Panc1 (cell line): ENCODE results near the gene FHAD1. TPM values are rescaled to one million over a fixed set of nuclear protein-coding genes. Genes with fewer than 3 reads are reported as not detected.

Experiments
- ATAC-seq: fragments of 200-7000 bp; cut with Tn5 transposase; 2 replicates; pipeline ENCODE4 v1.9.1; 2020; ENCODE audit warnings: mild to moderate bottlenecking, moderate library complexity
- BruUV-seq: library from RNA; stranded (reverse); fragments of 400-500 nt; replicated peaks from 2 replicates; lab custom pipeline; 2021; lab: Mats Ljungman, UMichigan
- CTCF ChIA-PET: fragments of 300-600 bp; sonication (Branson Sonifier 250); formaldehyde crosslinking; loops from one replicate; lab custom pipeline; 2022; ENCODE audit warnings: antibody characterized with exemption; lab: Charles Lee
- POLR2A ChIA-PET: fragments of 300-600 bp; sonication (Branson Sonifier 250); formaldehyde crosslinking; loops from one replicate; lab custom pipeline; 2022; ENCODE audit warnings: antibody characterized with exemption; lab: Charles Lee
- DNase-seq: peaks from one replicate; pipeline ENCODE4 v3.0.0-alpha.2; 2010; ENCODE audit warnings: low read depth, low spot score
- H3K27ac ChIP-seq: 2 replicates; pipeline ENCODE4 v1.5.1; 2011; ENCODE audit warnings: mild to moderate bottlenecking, low read length, inconsistent platforms
- H3K27me3 ChIP-seq: fragments of 200-500 bp; sonication (Bioruptor generic); 2 replicates; pipeline ENCODE4 v1.6.0; 2014; ENCODE audit warnings: low read length, inconsistent platforms; ENCODE audit not compliant: control insufficient read depth, insufficient read depth
- H3K36me3 ChIP-seq: fragments of 200-500 bp; sonication (Bioruptor generic); 2 replicates; pipeline ENCODE4 v1.5.1; 2014; ENCODE audit warnings: inconsistent platforms, mild to moderate bottlenecking, low read length, moderate library complexity; ENCODE audit not compliant: control insufficient read depth, insufficient read depth
- H3K4me1 ChIP-seq: 2 replicates; pipeline ENCODE4 v1.5.1; 2011; ENCODE audit warnings: inconsistent platforms, mild to moderate bottlenecking, low read length, moderate library complexity; ENCODE audit not compliant: control insufficient read depth, insufficient read depth
- H3K4me3 ChIP-seq, 2 experiments: 2 replicates each; pipeline ENCODE4 v1.5.1; 2011 to 2012; ENCODE audit warnings: low read depth in 2 of 2, low read length in 2 of 2, mild to moderate bottlenecking in 2 of 2, inconsistent platforms in 1 of 2, moderate library complexity in 1 of 2
- H3K9me3 ChIP-seq: fragments of 200-500 bp; sonication (Bioruptor generic); 2 replicates; pipeline ENCODE4 v1.5.1; 2014; ENCODE audit warnings: low read depth, mild to moderate bottlenecking, inconsistent platforms, low read length, moderate library complexity; ENCODE audit not compliant: control insufficient read depth, insufficient read depth
- CTCF ChIP-seq: fragments of 450-650 bp; IDR thresholded peaks from 2 replicates; pipeline ENCODE4 v1.5.1; 2017; ENCODE audit warnings: mild to moderate bottlenecking
- POLR2AphosphoS5 ChIP-seq: IDR thresholded peaks from 2 replicates; pipeline ENCODE4 v1.6.1; 2012; ENCODE audit warnings: mild to moderate bottlenecking, low read depth, low read length, moderate library complexity
- REST ChIP-seq, 2 experiments: IDR thresholded peaks; 2 replicates each; pipeline ENCODE4 v1.6.1; 2011 to 2012; ENCODE audit warnings: low read depth in 2 of 2, control low read depth in 1 of 2, low read length in 1 of 2, mild to moderate bottlenecking in 1 of 2, moderate library complexity in 1 of 2; ENCODE audit not compliant: insufficient read depth in 1 of 2
- SIN3A ChIP-seq: IDR thresholded peaks from 2 replicates; pipeline ENCODE4 v1.6.1; 2012; ENCODE audit warnings: low read depth, mild to moderate bottlenecking, low read length, moderate library complexity, borderline replicate concordance; ENCODE audit not compliant: insufficient read depth
- TCF7L2 ChIP-seq: IDR thresholded peaks from 2 replicates; pipeline ENCODE4 v1.6.1; 2011; ENCODE audit warnings: mild to moderate bottlenecking, low read depth, low read length, inconsistent platforms
- in situ Hi-C: cut with HindIII; loops from 2 replicates; pipeline ENCODE4 v1.10.0; 2016; ENCODE audit warnings: low sequenced_read_pairs, low pct_unique_long_range_greater_than_20kb
- intact Hi-C: fragments of 100-400 bp; cut with micrococcal nuclease; formaldehyde crosslinking; loops from one replicate; pipeline ENCODE4 v1.10.0; 2022; ENCODE audit not compliant: unreplicated experiment
- total RNA-seq: library from RNA; stranded (reverse); gene quantifications from one replicate; pipeline ENCODE4 v1.2.1, GENCODE V29; 2021; ENCODE audit not compliant: unreplicated experiment

FHAD1 gene
- total RNA-seq, 1 experiment from 2014 or later = 0.23 TPM

GRCh38 chr1:15320267-15320666 lies 73.2 kb downstream of the FHAD1 start:
- POLR2A ChIA-PET = no interaction called here
- H3K4me3 ChIP-seq = no peak overlapping the region
- intact Hi-C loops = loop anchor here (5.0 kb wide), 1 partner anchor 182 kb away; no protein-coding TSS in a partner anchor
- ATAC-seq = no peak
- CTCF ChIA-PET = no interaction called here
- no TSS peak for BruUV-seq
- H3K4me1 ChIP-seq = 0 out of 2 replicates have a peak, but pooled peaks cover 2% of the 10 kb centered on the region
- H3K27me3 ChIP-seq = no peaks in the 10 kb centered on the region
- no peaks in the 10 kb centered on the region for H3K36me3 ChIP-seq
- TF ChIP-seq CTCF (no peak), POLR2AphosphoS5 (no peak), SIN3A (no peak), REST (IDR thresholded peaks at IDR 0.05; ENCODE audit: insufficient read depth in 1 of 2, low read depth in 2 of 2, low read length in 1 of 2) (no peak)
- in situ Hi-C loops = loop anchor here (5.0 kb wide), 1 partner anchor 72 kb away; no protein-coding TSS in a partner anchor
- DNase-seq = no peak
- H3K9me3 ChIP-seq = peaks cover 6% of the 10 kb centered on the region; the same call in 1 of the 2 replicates
- H3K27ac ChIP-seq = no peak overlapping the region

- H3K27ac ChIP-seq = no peak overlapping the region
- H3K27me3 ChIP-seq = no peaks in the 10 kb centered on the region
- peaks cover 6% of the 10 kb centered on the region; the same call in 1 of the 2 replicates for H3K9me3 ChIP-seq
- H3K36me3 ChIP-seq = no peaks in the 10 kb centered on the region
- POLR2A ChIA-PET = no interaction called here
- DNase-seq (no peak), ATAC-seq (no peak)
- BruUV-seq = no TSS peak
- intact Hi-C loops = loop anchor here (5.0 kb wide), 1 partner anchor 181 kb away; no protein-coding TSS in a partner anchor
- TF ChIP-seq POLR2AphosphoS5 = no peak
- TF ChIP-seq SIN3A = no peak
- TF ChIP-seq REST (IDR thresholded peaks at IDR 0.05; ENCODE audit: insufficient read depth in 1 of 2, low read depth in 2 of 2, low read length in 1 of 2) = no peak
- no peak for TF ChIP-seq TCF7L2
- TF ChIP-seq CTCF = no peak
- H3K4me3 ChIP-seq = no peak overlapping the region
- CTCF ChIA-PET = interaction anchor here (0.6 kb wide), 1 partner anchor 175 kb away, joined by 5 read pairs; no protein-coding TSS in a partner anchor
- 0 out of 2 replicates have a peak, but pooled peaks cover 2% of the 10 kb centered on the region for H3K4me1 ChIP-seq
- in situ Hi-C loops = loop anchor here (5.0 kb wide), 1 partner anchor 71 kb away; no protein-coding TSS in a partner anchor
Observed at GRCh38 chr1:15321601-15322000, 74.6 kb downstream of the FHAD1 start.
